MM.1S (cell line): ENCODE measurements around the gene SHISA6.

Experiments
- EZH2 ChIP-seq: fragments of 300-600 bp; sonication (generic); optimal IDR thresholded peaks from 2 replicates; pipeline ENCODE3; 2017; ENCODE audit warnings: low read depth, mild to moderate bottlenecking, antibody characterized with exemption, low read length, mixed read lengths
- EZH2phosphoT487 ChIP-seq: fragments of 300-600 bp; sonication (generic); IDR thresholded peaks from 2 replicates; pipeline ENCODE4 v1.6.1; 2018; ENCODE audit warnings: antibody characterized with exemption, low read length
- TF ChIP-seq, protein P1 (sequence below): fragments of 300-600 bp; sonication (generic); IDR thresholded peaks from 2 replicates; pipeline ENCODE4 v1.5.1; 2016; ENCODE audit warnings: antibody characterized with exemption, low read length, mixed read lengths

GRCh38 chr17:11554042-11554441 is 313.0 kb downstream of the SHISA6 start:
- TF ChIP-seq EZH2phosphoT487 (no peak), EZH2 (no peak)
- TF ChIP-seq, protein P1, sequence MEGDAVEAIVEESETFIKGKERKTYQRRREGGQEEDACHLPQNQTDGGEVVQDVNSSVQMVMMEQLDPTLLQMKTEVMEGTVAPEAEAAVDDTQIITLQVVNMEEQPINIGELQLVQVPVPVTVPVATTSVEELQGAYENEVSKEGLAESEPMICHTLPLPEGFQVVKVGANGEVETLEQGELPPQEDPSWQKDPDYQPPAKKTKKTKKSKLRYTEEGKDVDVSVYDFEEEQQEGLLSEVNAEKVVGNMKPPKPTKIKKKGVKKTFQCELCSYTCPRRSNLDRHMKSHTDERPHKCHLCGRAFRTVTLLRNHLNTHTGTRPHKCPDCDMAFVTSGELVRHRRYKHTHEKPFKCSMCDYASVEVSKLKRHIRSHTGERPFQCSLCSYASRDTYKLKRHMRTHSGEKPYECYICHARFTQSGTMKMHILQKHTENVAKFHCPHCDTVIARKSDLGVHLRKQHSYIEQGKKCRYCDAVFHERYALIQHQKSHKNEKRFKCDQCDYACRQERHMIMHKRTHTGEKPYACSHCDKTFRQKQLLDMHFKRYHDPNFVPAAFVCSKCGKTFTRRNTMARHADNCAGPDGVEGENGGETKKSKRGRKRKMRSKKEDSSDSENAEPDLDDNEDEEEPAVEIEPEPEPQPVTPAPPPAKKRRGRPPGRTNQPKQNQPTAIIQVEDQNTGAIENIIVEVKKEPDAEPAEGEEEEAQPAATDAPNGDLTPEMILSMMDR, result no peak
